Prostate gland (tissue), 2 donors: Measurements from ENCODE around the gene NPPC.
A peak's percentile ranks its signal among the peaks of the same experiment; 100 is the strongest.

Experiments used
- CTCF ChIP-seq, 4 experiments: fragments of 200-600 bp in 2 of 4; fragments of 450-650 bp in 2 of 4; sonication (generic) in 2 of 4; IDR thresholded peaks; 1 replicate in 3 of 4; 2 replicates in 1 of 4; pipeline ENCODE4 v1.5.1; 2016 to 2019; ENCODE audit warnings: antibody characterized with exemption in 4 of 4, mild to moderate bottlenecking in 2 of 4, moderate library complexity in 2 of 4
- POLR2A ChIP-seq: fragments of 450-650 bp; IDR thresholded peaks from one replicate; pipeline ENCODE4 v1.6.1; 2016; ENCODE audit warnings: antibody characterized with exemption, mild to moderate bottlenecking
- POLR2AphosphoS5 ChIP-seq: sonication (generic); formaldehyde crosslinking; IDR thresholded peaks from one replicate; pipeline ENCODE4 v1.6.1; 2017; ENCODE audit warnings: antibody characterized with exemption

- TF ChIP-seq CTCF (IDR thresholded peaks at IDR 0.05) (peak; percentile 92 to 95 (median 94)), POLR2AphosphoS5 (no peak), POLR2A (no peak)
Measured at GRCh38 chr2:231925303-231926179, 655 bp downstream of the NPPC start.
